B cell (primary cell): ENCODE data around the gene CRB1. TPM values are rescaled to one million over a fixed set of nuclear protein-coding genes. Genes with fewer than 3 reads are reported as not detected.

Source experiments
- ATAC-seq: fragments of 200-7000 bp; cut with Tn5 transposase; one replicate; pipeline ENCODE4 v1.10.0; 2021; ENCODE audit warnings: low read depth, mild to moderate bottlenecking, moderate number of reproducible peaks, moderate library complexity
- CTCF ChIA-PET: fragments of 350-600 bp; sonication (Branson Sonifier 250); formaldehyde crosslinking; loops from one replicate; lab custom pipeline; 2021; ENCODE audit warnings: antibody characterized with exemption, inconsistent platforms; lab: Charles Lee
- POLR2A ChIA-PET: fragments of 350-600 bp; sonication (Branson Sonifier 250); formaldehyde crosslinking; loops from one replicate; lab custom pipeline; 2021; ENCODE audit warnings: antibody characterized with exemption; lab: Charles Lee
- DNase-seq: peaks from one replicate; pipeline ENCODE4 v3.0.0; 2013
- H2AFZ ChIP-seq: 2 replicates; pipeline ENCODE4 v1.6.1; 2012; ENCODE audit warnings: mild to moderate bottlenecking, low read depth, low read length; ENCODE audit not compliant: insufficient read depth, poor library complexity, severe bottlenecking
- H3K27ac ChIP-seq, 2 donors: 1 replicate in 1 of 2; 2 replicates in 1 of 2; pipeline ENCODE4 v1.5.1; 2012 to 2013; ENCODE audit warnings: low read length in 2 of 2, mild to moderate bottlenecking in 2 of 2, moderate library complexity in 1 of 2
- H3K27me3 ChIP-seq, 4 experiments: fragments of 200-600 bp in 1 of 4; sonication (generic) in 1 of 4; replicated peaks in 1 of 4; 1 replicate in 2 of 4; 2 replicates in 2 of 4; pipeline versions ENCODE4 v1.6.1 to v1.7.0; 2013 to 2016; ENCODE audit warnings: low read length in 3 of 4, mild to moderate bottlenecking in 2 of 4, mixed read lengths in 1 of 4, moderate library complexity in 1 of 4; ENCODE audit not compliant: insufficient read depth in 4 of 4, control insufficient read depth in 3 of 4; ENCODE audit errors: control extremely low read depth in 1 of 4
- H3K36me3 ChIP-seq, 2 experiments: replicated peaks in 1 of 2; 1 replicate in 1 of 2; 2 replicates in 1 of 2; pipeline versions ENCODE4 v1.6.1 to v1.7.1; 2013; ENCODE audit warnings: low read length in 1 of 2; ENCODE audit not compliant: insufficient read depth in 2 of 2, control insufficient read depth in 1 of 2; ENCODE audit errors: control extremely low read depth in 1 of 2, extremely low read depth in 1 of 2
- H3K4me1 ChIP-seq, 2 donors: fragments of 200-600 bp in 1 of 2; sonication (generic) in 1 of 2; 1 replicate in 1 of 2; 2 replicates in 1 of 2; pipeline versions ENCODE4 v1.5.1 to v1.6.1; 2013 to 2017; ENCODE audit warnings: low read length in 2 of 2; ENCODE audit not compliant: control insufficient read depth in 2 of 2, insufficient read depth in 2 of 2
- H3K4me2 ChIP-seq: replicated peaks from 2 replicates; pipeline ENCODE3; 2012; ENCODE audit warnings: mild to moderate bottlenecking, low read depth, low read length; ENCODE audit not compliant: poor library complexity, severe bottlenecking
- H3K4me3 ChIP-seq, 5 experiments: fragments of 200-600 bp in 1 of 5; sonication (generic) in 1 of 5; 1 replicate in 3 of 5; 2 replicates in 2 of 5; pipeline versions ENCODE4 v1.5.1 to v1.7.0; 2011 to 2016; ENCODE audit warnings: low read length in 4 of 5, mild to moderate bottlenecking in 4 of 5, low read depth in 2 of 5, control low read depth in 1 of 5, moderate library complexity in 1 of 5; ENCODE audit not compliant: insufficient read depth in 1 of 5; ENCODE audit errors: control extremely low read depth in 1 of 5, extremely low read depth in 1 of 5
- H3K79me2 ChIP-seq: fragments of 200-600 bp; sonication (generic); one replicate; pipeline ENCODE4 v1.6.0; 2016; ENCODE audit warnings: low read length; ENCODE audit not compliant: control insufficient read depth, insufficient read depth
- H3K9ac ChIP-seq: fragments of 200-600 bp; sonication (generic); 2 replicates; pipeline ENCODE4 v1.6.1; 2017; ENCODE audit warnings: mild to moderate bottlenecking, low read length, moderate library complexity
- H3K9me3 ChIP-seq, 3 donors: one replicate each; pipeline versions ENCODE4 v1.6.1 to v1.7.1; 2013; ENCODE audit warnings: low read length in 2 of 3; ENCODE audit not compliant: control insufficient read depth in 2 of 3, insufficient read depth in 1 of 3; ENCODE audit errors: control extremely low read depth in 1 of 3
- H4K20me1 ChIP-seq: 2 replicates; pipeline ENCODE4 v1.6.0; 2012; ENCODE audit warnings: mild to moderate bottlenecking, low read length; ENCODE audit not compliant: insufficient read depth, control insufficient read depth, poor library complexity, severe bottlenecking
- H3K27ac Mint-ChIP-seq: one replicate; pipeline ENCODE4 v1.8.0; 2021; ENCODE audit warnings: mixed read lengths
- H3K27me3 Mint-ChIP-seq: one replicate; pipeline ENCODE4 v1.8.0; 2021; ENCODE audit warnings: mixed read lengths
- H3K4me1 Mint-ChIP-seq: one replicate; pipeline ENCODE4 v1.8.0; 2021; ENCODE audit warnings: mixed read lengths
- H3K4me3 Mint-ChIP-seq: one replicate; pipeline ENCODE4 v1.8.0; 2021; ENCODE audit warnings: mixed read lengths
- H3K9me3 Mint-ChIP-seq: one replicate; pipeline ENCODE4 v1.8.0; 2022; ENCODE audit warnings: mixed read lengths; ENCODE audit not compliant: insufficient read depth
- CTCF ChIP-seq: fragments of 200-600 bp; IDR thresholded peaks from one replicate; pipeline ENCODE4 v1.8.0; 2022; ENCODE audit warnings: antibody characterized with exemption, mild to moderate bottlenecking
- EZH2 ChIP-seq: IDR thresholded peaks from 2 replicates; pipeline ENCODE4 v1.6.1; 2012; ENCODE audit warnings: borderline replicate concordance, low read depth, mild to moderate bottlenecking, moderate library complexity, low read length; ENCODE audit not compliant: insufficient read depth, poor library complexity, severe bottlenecking
- WGBS: methylation state at CpG from one replicate; pipeline ENCODE4 v1.1.5; 2013; ENCODE audit warnings: missing lambda C conversion rate; ENCODE audit not compliant: insufficient coverage; 5-methylcytosine and 5-hydroxymethylcytosine counted together
- intact Hi-C: fragments of 100-400 bp; cut with micrococcal nuclease; formaldehyde crosslinking; loops from one replicate; pipeline ENCODE4 v1.10.0; 2022
- polyA plus RNA-seq: library from polyadenylated mRNA; depleted of rRNA; stranded (reverse); fragments of >200 nt; gene quantifications from 2 replicates; pipeline ENCODE4 v1.2.3, GENCODE V29; 2012
- total RNA-seq, 2 donors: library from RNA; stranded (reverse); fragments of 120-200 nt in 1 of 2; gene quantifications; 1 replicate in 1 of 2; 2 replicates in 1 of 2; pipeline versions ENCODE4 v1.2.3 to v1.2.4, GENCODE V29; 2013 to 2022

CRB1 gene
- total and polyA plus RNA-seq, 2 donors (not counting 1 experiment from before 2014, with no cell fraction given): 0.15 TPM; not detected in 1

- intact Hi-C loops: no loop called here
- peaks cover 7% of the 10 kb centered on the region for H3K27me3 Mint-ChIP-seq
Measured at GRCh38 chr1:197424380-197424779, 156.3 kb downstream of the CRB1 start.

GRCh38 chr1:197429372-197429771 lies 161.3 kb downstream of the CRB1 start:
- WGBS: 100% methylated on average over 1 of the region's 7 CpGs
- H3K4me1 Mint-ChIP-seq: no peaks in the 10 kb centered on the region
- DNase-seq (no peak), ATAC-seq (no peak)
- Histone ChIP-seq H4K20me1 (no peaks in the 10 kb centered on the region), H3K36me3 (no peaks in the 10 kb centered on the region), H2AFZ (no peak overlapping the region), H3K27ac (no peak overlapping the region), H3K4me3 (no peak overlapping the region), H3K79me2 (no peaks in the 10 kb centered on the region), H3K27me3 (no peaks in the 10 kb centered on the region), H3K9me3 (no peaks in the 10 kb centered on the region), H3K9ac (no peak overlapping the region), H3K4me2 (no peak overlapping the region), H3K4me1 (no peaks in the 10 kb centered on the region)
- peaks cover 4% of the 10 kb centered on the region for H3K27me3 Mint-ChIP-seq
- H3K27ac Mint-ChIP-seq: no peak overlapping the region
- TF ChIP-seq CTCF (no peak), EZH2 (no peak)
- intact Hi-C loops: no loop called here
- no peaks in the 10 kb centered on the region for H3K9me3 Mint-ChIP-seq
- POLR2A ChIA-PET: no interaction called here
- H3K4me3 Mint-ChIP-seq: no peak overlapping the region
- CTCF ChIA-PET: no interaction called here

More at GRCh38 chr1:197424380-197424779, 156.3 kb downstream of the CRB1 start:
- Histone ChIP-seq H3K9me3 (no peaks in the 10 kb centered on the region), H3K27ac (no peak overlapping the region), H3K9ac (no peak overlapping the region), H3K36me3 (no peaks in the 10 kb centered on the region), H3K4me1 (no peaks in the 10 kb centered on the region), H2AFZ (no peak overlapping the region), H3K79me2 (no peaks in the 10 kb centered on the region), H3K27me3 (no peaks in the 10 kb centered on the region), H3K4me2 (no peak overlapping the region), H3K4me3 (no peak overlapping the region), H4K20me1 (no peaks in the 10 kb centered on the region)
- CTCF ChIA-PET: no interaction called here
- Mint-ChIP-seq H3K9me3 (no peaks in the 10 kb centered on the region), H3K27ac (no peak overlapping the region), H3K4me3 (no peak overlapping the region), H3K4me1 (no peaks in the 10 kb centered on the region)
- WGBS: 100% methylated on average over 2 of the region's 6 CpGs
- DNase-seq (no peak), ATAC-seq (no peak)
- no peak for TF ChIP-seq EZH2
- no peak for TF ChIP-seq CTCF
- POLR2A ChIA-PET: no interaction called here
